ENCODE results near the gene FNDC3A. TPM values are rescaled to one million over a fixed set of nuclear protein-coding genes. Genes with fewer than 3 reads are reported as not detected.

Gene FNDC3A
- total RNA-seq, 1 donor from 2014 or later: 18.4 TPM

Other genes starting within 250 kb of the FNDC3A start
- not detected for gene MLNR, start 244.4 kb downstream of the FNDC3A start, total RNA-seq

Data from Right ventricle myocardium inferior (tissue), 1 donor.